ENCODE results near the gene SOAT1. TPM values are rescaled to one million over a fixed set of nuclear protein-coding genes. Genes with fewer than 3 reads are reported as not detected.

The SOAT1 gene
- total and polyA plus RNA-seq, 10 of the 15 experiments (the other 5 are each of a cell fraction or from before 2014, with no cell fraction given), result 8.6 to 68.5 (median 22.3) TPM

DNA sequence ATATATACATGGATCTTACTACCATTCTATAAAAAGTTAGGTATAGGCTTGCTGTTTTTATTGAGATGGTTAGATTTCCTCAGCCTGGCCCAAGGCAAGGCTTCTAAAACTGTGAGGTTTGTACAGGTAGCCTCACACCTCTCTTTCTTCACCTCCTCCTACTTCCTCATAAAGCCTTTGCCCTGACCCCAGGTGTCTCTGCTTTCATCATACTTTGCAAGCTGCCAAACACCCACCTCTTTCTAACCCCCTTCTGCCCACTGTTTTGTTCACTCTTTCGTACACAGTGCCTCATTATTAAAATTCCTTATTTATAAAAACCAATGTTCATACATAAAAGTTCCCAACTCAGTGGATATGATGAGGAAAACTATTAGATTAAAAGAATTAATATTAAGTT, 31.4 kb upstream of the SOAT1 start (continued):
- TF ChIP-seq ZNF592 (IDR thresholded peaks at IDR 0.05), result no peak
- TF ChIP-seq, protein P1, sequence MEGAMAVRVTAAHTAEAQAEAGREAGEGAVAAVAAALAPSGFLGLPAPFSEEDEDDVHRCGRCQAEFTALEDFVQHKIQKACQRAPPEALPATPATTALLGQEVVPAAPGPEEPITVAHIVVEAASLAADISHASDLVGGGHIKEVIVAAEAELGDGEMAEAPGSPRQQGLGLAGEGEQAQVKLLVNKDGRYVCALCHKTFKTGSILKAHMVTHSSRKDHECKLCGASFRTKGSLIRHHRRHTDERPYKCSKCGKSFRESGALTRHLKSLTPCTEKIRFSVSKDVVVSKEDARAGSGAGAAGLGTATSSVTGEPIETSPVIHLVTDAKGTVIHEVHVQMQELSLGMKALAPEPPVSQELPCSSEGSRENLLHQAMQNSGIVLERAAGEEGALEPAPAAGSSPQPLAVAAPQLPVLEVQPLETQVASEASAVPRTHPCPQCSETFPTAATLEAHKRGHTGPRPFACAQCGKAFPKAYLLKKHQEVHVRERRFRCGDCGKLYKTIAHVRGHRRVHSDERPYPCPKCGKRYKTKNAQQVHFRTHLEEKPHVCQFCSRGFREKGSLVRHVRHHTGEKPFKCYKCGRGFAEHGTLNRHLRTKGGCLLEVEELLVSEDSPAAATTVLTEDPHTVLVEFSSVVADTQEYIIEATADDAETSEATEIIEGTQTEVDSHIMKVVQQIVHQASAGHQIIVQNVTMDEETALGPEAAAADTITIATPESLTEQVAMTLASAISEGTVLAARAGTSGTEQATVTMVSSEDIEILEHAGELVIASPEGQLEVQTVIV (IDR thresholded peaks at IDR 0.05; ENCODE audit: borderline replicate concordance, partially characterized antibody), result no peak
- TF ChIP-seq RAD51 (IDR thresholded peaks at IDR 0.05), result no peak

GRCh38 chr1:179263121-179263520, 30.5 kb upstream of the SOAT1 start:
- no peak overlapping the region for H3K27ac ChIP-seq (ENCODE audit: control insufficient read depth, insufficient read depth)
- no peaks in the 10 kb centered on the region for H3K27me3 ChIP-seq (replicated peaks in 1 of 2; ENCODE audit: control insufficient read depth in 2 of 2, insufficient read depth in 2 of 2, low read length in 1 of 2)
- no peaks in the 10 kb centered on the region for H3K79me2 ChIP-seq (ENCODE audit: control insufficient read depth, insufficient read depth, low read length)
- ChIA-PET RAD21 (ENCODE audit: unreplicated experiment) (interaction anchor here (0.6 kb wide), 1 partner anchor 53 kb away, joined by 3 read pairs; no protein-coding TSS in a partner anchor), SMC1A (ENCODE audit: uncharacterized antibody, unreplicated experiment) (interaction anchor here (1.6 to 1.9 kb wide), 3 partner anchors 11 to 20 kb away, joined by 3 read pairs; no protein-coding TSS in a partner anchor), POLR2A (interaction anchor here (1.4 kb wide), 1 partner anchor 16 kb away, joined by 4 read pairs; no protein-coding TSS in a partner anchor), CTCF (interaction anchor here (1.4 to 2.0 kb wide), 2 partner anchors 21 to 143 kb away, joined by 3 to 6 read pairs; no protein-coding TSS in a partner anchor)
- ATAC-seq (no peak), DNase-seq (ENCODE audit: low read depth, low spot score) (no peak), FAIRE-seq (no peak)
- H3K4me3 ChIP-seq, result no peak overlapping the region
- H3K4me2 ChIP-seq (ENCODE audit: control insufficient read depth, insufficient read depth), result no peak overlapping the region
- intact Hi-C loops (cut with micrococcal nuclease; ENCODE audit: unreplicated experiment), result no loop called here
- no peaks in the 10 kb centered on the region for H4K20me1 ChIP-seq (ENCODE audit: control insufficient read depth, insufficient read depth)
- BruUV-seq (replicated peaks), result no TSS peak
- H3K9ac ChIP-seq (ENCODE audit: control insufficient read depth, insufficient read depth, low read length), result no peak overlapping the region
- no peaks in the 10 kb centered on the region for H3K4me1 ChIP-seq (ENCODE audit: control insufficient read depth, insufficient read depth, low read length)
- in situ Hi-C loops (cut with MboI), result no loop called here
- H3K9me3 ChIP-seq (replicated peaks; ENCODE audit: control insufficient read depth, insufficient read depth, low read length), result no peaks in the 10 kb centered on the region
- H2AFZ ChIP-seq (ENCODE audit: control insufficient read depth, low read depth, low read length), result no peak overlapping the region
- no peaks in the 10 kb centered on the region for H3K36me3 ChIP-seq (ENCODE audit: control insufficient read depth in 2 of 2, insufficient read depth in 2 of 2, low read length in 1 of 2)
- TF ChIP-seq IKZF2 (IDR thresholded peaks at IDR 0.05) (no peak), SMARCA5 (IDR thresholded peaks at IDR 0.05) (no peak), USF1 (IDR thresholded peaks at IDR 0.05; ENCODE audit: borderline replicate concordance, extremely low read length, insufficient read depth, low read depth, low read length) (no peak), ZNF217 (IDR thresholded peaks at IDR 0.05) (no peak), BRCA1 (IDR thresholded peaks at IDR 0.05; ENCODE audit: low read depth, low read length) (no peak), NFXL1 (IDR thresholded peaks at IDR 0.05; ENCODE audit: borderline replicate concordance) (no peak), GATAD2B (conservative IDR thresholded peaks at IDR 0.05; ENCODE audit: low read depth) (no peak)
- TF ChIP-seq, protein P2, sequence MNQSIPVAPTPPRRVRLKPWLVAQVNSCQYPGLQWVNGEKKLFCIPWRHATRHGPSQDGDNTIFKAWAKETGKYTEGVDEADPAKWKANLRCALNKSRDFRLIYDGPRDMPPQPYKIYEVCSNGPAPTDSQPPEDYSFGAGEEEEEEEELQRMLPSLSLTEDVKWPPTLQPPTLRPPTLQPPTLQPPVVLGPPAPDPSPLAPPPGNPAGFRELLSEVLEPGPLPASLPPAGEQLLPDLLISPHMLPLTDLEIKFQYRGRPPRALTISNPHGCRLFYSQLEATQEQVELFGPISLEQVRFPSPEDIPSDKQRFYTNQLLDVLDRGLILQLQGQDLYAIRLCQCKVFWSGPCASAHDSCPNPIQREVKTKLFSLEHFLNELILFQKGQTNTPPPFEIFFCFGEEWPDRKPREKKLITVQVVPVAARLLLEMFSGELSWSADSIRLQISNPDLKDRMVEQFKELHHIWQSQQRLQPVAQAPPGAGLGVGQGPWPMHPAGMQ (IDR thresholded peaks at IDR 0.05; ENCODE audit: borderline replicate concordance), result no peak
- TF ChIP-seq, protein P3, sequence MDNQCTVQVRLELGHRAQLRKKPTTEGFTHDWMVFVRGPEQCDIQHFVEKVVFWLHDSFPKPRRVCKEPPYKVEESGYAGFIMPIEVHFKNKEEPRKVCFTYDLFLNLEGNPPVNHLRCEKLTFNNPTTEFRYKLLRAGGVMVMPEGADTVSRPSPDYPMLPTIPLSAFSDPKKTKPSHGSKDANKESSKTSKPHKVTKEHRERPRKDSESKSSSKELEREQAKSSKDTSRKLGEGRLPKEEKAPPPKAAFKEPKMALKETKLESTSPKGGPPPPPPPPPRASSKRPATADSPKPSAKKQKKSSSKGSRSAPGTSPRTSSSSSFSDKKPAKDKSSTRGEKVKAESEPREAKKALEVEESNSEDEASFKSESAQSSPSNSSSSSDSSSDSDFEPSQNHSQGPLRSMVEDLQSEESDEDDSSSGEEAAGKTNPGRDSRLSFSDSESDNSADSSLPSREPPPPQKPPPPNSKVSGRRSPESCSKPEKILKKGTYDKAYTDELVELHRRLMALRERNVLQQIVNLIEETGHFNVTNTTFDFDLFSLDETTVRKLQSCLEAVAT (IDR thresholded peaks at IDR 0.05), result no peak
